Loucy (cell line): ENCODE data around the gene NOTCH3.

Experiments used
- H2AFZ ChIP-seq: fragments of 200-600 bp; sonication (generic); 2 replicates; pipeline ENCODE4 v1.6.0; 2016; ENCODE audit warnings: antibody characterized with exemption, mild to moderate bottlenecking, low read length, moderate library complexity
- H3F3A ChIP-seq: fragments of 200-600 bp; 2 replicates; pipeline ENCODE4 v1.6.0; 2016; ENCODE audit warnings: antibody characterized with exemption, low read depth, mild to moderate bottlenecking
- H3K27me3 ChIP-seq: fragments of 200-600 bp; sonication (generic); 2 replicates; pipeline ENCODE4 v1.6.1; 2014; ENCODE audit warnings: low read length, mild to moderate bottlenecking; ENCODE audit not compliant: insufficient read depth, poor library complexity, severe bottlenecking
- H3K36me3 ChIP-seq: fragments of 200-600 bp; sonication (generic); 2 replicates; pipeline ENCODE4 v1.6.1; 2016; ENCODE audit warnings: low read length; ENCODE audit not compliant: insufficient read depth
- H3K4me1 ChIP-seq: fragments of 200-600 bp; sonication (generic); 2 replicates; pipeline ENCODE4 v1.5.1; 2014; ENCODE audit warnings: low read length, mild to moderate bottlenecking; ENCODE audit not compliant: insufficient read depth, poor library complexity, severe bottlenecking
- H3K4me2 ChIP-seq: fragments of 200-600 bp; sonication (generic); 2 replicates; pipeline ENCODE4 v1.6.0; 2014; ENCODE audit warnings: antibody characterized with exemption, low read length, low read depth, mild to moderate bottlenecking; ENCODE audit not compliant: poor library complexity, severe bottlenecking
- H3K4me3 ChIP-seq: fragments of 200-600 bp; sonication (generic); 2 replicates; pipeline ENCODE4 v1.5.1; 2014; ENCODE audit warnings: low read length, mild to moderate bottlenecking, mixed read lengths; ENCODE audit not compliant: poor library complexity, severe bottlenecking
- H3K79me2 ChIP-seq: fragments of 200-600 bp; sonication (generic); 2 replicates; pipeline ENCODE4 v1.6.1; 2014; ENCODE audit warnings: low read length; ENCODE audit not compliant: insufficient read depth
- H3K9ac ChIP-seq: fragments of 200-600 bp; sonication (generic); 2 replicates; pipeline ENCODE4 v1.6.0; 2014; ENCODE audit warnings: mild to moderate bottlenecking, low read depth, low read length, moderate library complexity; ENCODE audit not compliant: poor library complexity, severe bottlenecking
- H3K9me2 ChIP-seq: fragments of 200-600 bp; sonication (generic); replicated peaks from 2 replicates; pipeline ENCODE4 v1.6.1; 2016; ENCODE audit warnings: low read depth, low read length, mixed read lengths
- H3K9me3 ChIP-seq: fragments of 200-600 bp; sonication (generic); 2 replicates; pipeline ENCODE4 v1.6.1; 2014; ENCODE audit warnings: mild to moderate bottlenecking, antibody characterized with exemption, low read length, low read depth; ENCODE audit not compliant: insufficient read depth
- H4K20me1 ChIP-seq: fragments of 200-600 bp; sonication (generic); 2 replicates; pipeline ENCODE4 v1.6.0; 2014; ENCODE audit warnings: antibody characterized with exemption, low read length, mild to moderate bottlenecking; ENCODE audit not compliant: insufficient read depth, poor library complexity, severe bottlenecking
- EZH2phosphoT487 ChIP-seq: fragments of 200-600 bp; IDR thresholded peaks from 2 replicates; pipeline ENCODE4 v1.6.1; 2018; ENCODE audit warnings: antibody characterized with exemption, mild to moderate bottlenecking, moderate library complexity, borderline replicate concordance
- TF ChIP-seq, protein P1 (sequence below): fragments of 200-600 bp; sonication (generic); conservative IDR thresholded peaks from 2 replicates; pipeline ENCODE4 v1.5.1; 2014; ENCODE audit warnings: mild to moderate bottlenecking, antibody characterized with exemption, low read length

Gene NOTCH3

GRCh38 chr19:15227261-15227660, 26.5 kb upstream of the NOTCH3 start:
- Histone ChIP-seq H3K4me1 (peaks cover 10% of the 10 kb centered on the region), H3K9me3 (no peaks in the 10 kb centered on the region), H3K27me3 (no peaks in the 10 kb centered on the region), H3K79me2 (no peaks in the 10 kb centered on the region), H3K9me2 (no peaks in the 10 kb centered on the region), H2AFZ (no peak overlapping the region), H4K20me1 (no peaks in the 10 kb centered on the region), H3F3A (no peaks in the 10 kb centered on the region), H3K4me3 (no peak overlapping the region), H3K4me2 (no peak overlapping the region), H3K9ac (no peak overlapping the region), H3K36me3 (no peaks in the 10 kb centered on the region)
- TF ChIP-seq, protein P1, sequence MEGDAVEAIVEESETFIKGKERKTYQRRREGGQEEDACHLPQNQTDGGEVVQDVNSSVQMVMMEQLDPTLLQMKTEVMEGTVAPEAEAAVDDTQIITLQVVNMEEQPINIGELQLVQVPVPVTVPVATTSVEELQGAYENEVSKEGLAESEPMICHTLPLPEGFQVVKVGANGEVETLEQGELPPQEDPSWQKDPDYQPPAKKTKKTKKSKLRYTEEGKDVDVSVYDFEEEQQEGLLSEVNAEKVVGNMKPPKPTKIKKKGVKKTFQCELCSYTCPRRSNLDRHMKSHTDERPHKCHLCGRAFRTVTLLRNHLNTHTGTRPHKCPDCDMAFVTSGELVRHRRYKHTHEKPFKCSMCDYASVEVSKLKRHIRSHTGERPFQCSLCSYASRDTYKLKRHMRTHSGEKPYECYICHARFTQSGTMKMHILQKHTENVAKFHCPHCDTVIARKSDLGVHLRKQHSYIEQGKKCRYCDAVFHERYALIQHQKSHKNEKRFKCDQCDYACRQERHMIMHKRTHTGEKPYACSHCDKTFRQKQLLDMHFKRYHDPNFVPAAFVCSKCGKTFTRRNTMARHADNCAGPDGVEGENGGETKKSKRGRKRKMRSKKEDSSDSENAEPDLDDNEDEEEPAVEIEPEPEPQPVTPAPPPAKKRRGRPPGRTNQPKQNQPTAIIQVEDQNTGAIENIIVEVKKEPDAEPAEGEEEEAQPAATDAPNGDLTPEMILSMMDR = no peak
- no peak for TF ChIP-seq EZH2phosphoT487

DNA sequence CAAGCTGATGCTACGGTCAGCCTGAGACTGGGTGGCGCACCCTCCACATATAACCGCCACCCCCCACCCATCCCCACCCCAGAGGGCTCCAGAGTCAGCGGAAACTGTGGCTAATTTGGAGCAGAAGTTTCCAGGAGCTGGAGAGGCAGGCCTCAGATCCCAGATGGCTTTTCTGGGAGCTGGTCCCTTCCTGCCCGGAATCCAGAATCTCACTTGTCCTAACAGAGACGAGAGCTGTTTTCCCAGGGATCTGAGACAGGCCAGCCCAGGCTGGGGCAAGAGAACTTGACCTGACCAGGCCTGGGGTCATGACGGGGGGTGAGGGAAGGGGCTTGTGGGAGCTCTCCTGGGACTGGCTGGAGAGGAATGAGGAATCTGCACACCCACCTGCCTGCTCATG, 25.0 kb upstream of the NOTCH3 start:
- H3K9ac ChIP-seq = no peak overlapping the region
- no peak for TF ChIP-seq EZH2phosphoT487
- TF ChIP-seq, protein P1 = no peak
- H3K27me3 ChIP-seq = no peaks in the 10 kb centered on the region
- peaks cover 10% of the 10 kb centered on the region for H3K4me1 ChIP-seq
- no peaks in the 10 kb centered on the region for H4K20me1 ChIP-seq
- no peak overlapping the region for H3K4me3 ChIP-seq
- H3K79me2 ChIP-seq = no peaks in the 10 kb centered on the region
- no peaks in the 10 kb centered on the region for H3K36me3 ChIP-seq
- no peaks in the 10 kb centered on the region for H3K9me3 ChIP-seq
- no peaks in the 10 kb centered on the region for H3K9me2 ChIP-seq
- H3F3A ChIP-seq = no peaks in the 10 kb centered on the region
- H3K4me2 ChIP-seq = no peak overlapping the region
- H2AFZ ChIP-seq = no peak overlapping the region

- H3K4me1 ChIP-seq = peaks cover 10% of the 10 kb centered on the region
Observed at GRCh38 chr19:15223649-15224361, 23.0 kb upstream of the NOTCH3 start.

More at GRCh38 chr19:15223649-15224361, 23.0 kb upstream of the NOTCH3 start:
- H3K4me2 ChIP-seq = peak overlapping the region; percentile 72
- H3K9me3 ChIP-seq = no peaks in the 10 kb centered on the region
- TF ChIP-seq EZH2phosphoT487 = no peak
- TF ChIP-seq, protein P1 = no peak
- no peaks in the 10 kb centered on the region for H3K79me2 ChIP-seq
- H3F3A ChIP-seq = no peaks in the 10 kb centered on the region
- H3K9ac ChIP-seq = no peak overlapping the region
- H3K9me2 ChIP-seq = no peaks in the 10 kb centered on the region
- H3K4me3 ChIP-seq = peak overlapping the region; percentile 70
- no peaks in the 10 kb centered on the region for H3K36me3 ChIP-seq
- no peaks in the 10 kb centered on the region for H4K20me1 ChIP-seq
- H3K27me3 ChIP-seq = no peaks in the 10 kb centered on the region
- H2AFZ ChIP-seq = peak overlapping the region; percentile 83
